ENCODE results near the gene TEX22.
"Not testable (repeated sequence)": the region's sequence is repeated elsewhere in the genome, so short reads cannot be mapped to it uniquely, and the experiment has no call there.

TEX22 gene

DNA sequence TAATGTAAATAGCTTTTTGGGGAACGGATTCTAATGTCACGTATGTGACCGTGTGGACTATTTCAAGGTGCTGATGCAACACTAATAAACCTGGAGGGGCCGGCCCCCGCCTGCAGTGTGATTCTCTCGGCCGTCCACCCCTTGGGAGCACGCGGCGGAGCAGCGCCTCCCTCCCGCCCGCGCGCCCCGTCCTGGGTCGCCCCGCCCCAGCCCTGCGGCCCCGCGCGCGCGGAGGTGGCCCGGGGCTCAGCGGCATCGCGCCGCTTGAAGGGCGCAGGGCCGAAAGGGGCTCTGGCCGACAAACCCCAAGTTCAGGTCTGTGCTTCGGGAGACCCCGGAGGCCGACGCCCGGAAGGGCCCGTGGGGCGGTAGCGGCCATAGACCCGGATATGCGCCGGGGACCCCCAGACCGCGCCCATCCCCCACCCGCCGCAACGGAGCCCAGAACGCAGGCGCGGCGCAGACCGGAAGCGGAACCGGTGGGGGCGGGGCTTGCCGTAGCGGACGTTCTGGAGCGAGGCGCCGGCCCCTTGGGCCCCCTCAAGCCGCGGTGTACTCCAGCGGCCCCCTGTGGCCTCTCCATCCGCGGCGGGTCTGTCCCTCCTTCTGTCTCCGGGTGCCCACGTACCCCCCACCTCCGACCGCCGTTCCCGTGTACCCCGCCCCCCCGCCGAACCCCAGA, at the start of gene TEX22:
TSS of gene TEX22 (plus strand) at position 495 of the 682 bp plus-strand sequence. CDS start 803 bp downstream, outside the sequence.
- no peak for DNase-seq

DNA sequence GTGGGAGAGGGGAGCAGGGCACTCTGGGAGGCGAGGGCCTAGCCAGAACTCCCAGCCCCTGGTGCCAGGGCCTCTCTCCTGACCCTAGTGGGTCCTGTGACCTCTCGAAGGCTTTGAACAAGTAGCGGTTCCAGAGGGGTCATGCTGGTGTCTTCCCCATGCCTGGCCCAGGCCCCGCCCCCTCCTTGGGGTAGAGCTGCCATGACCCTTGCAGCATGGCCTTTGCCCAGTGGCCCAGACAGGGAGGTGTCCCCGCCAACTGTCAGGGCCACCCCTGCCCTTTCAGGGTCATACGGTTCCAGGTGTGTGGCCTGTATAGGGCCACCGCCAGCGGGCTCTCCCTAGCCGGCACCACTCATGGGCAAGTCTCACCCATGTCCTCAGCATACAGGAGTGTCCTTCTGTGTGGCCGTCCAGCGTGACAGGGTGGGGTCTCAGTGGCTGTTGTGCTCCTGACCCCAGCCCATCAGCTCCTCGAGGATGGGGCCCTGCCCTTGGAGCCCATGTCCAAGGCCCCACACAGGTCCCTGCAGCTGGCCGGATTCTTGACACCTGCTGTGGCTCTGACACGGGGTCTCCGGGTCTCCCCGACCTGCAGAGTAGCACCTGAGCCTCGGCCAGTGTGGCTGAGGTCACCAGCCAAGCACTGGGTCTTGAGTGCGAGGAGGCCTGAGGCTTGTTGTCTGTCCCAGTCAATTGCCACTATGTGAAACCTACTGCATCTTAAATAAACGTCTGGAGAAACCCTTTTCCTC, 49.2 kb upstream of the TEX22 start:
- no peak for DNase-seq

- no peak for DNase-seq
Observed at GRCh38 chr14:105349992-105350391, 48.3 kb upstream of the TEX22 start.

- DNase-seq = no peak
Observed at GRCh38 chr14:105350450-105351244, 47.7 kb upstream of the TEX22 start.

DNA sequence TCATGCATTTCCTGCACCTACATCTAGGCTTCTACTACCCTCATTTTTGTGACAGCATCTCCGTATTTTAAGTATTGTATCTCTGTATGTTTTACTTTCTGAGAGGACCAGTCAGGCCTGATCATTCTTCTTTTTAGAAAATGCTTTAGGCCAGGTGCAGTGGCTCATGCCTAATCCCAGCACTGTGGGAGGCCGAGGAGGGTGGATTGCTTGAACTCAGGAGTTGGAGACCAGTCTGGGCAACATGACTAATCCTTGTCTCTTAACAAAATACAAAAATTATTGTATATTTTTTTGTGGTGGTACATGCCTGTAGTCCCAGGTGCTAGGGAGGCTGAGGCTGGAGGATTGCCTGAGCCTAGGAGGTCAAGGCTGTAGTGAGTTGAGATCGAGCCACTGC, 46.9 kb upstream of the TEX22 start:
- no peak for DNase-seq

DNA sequence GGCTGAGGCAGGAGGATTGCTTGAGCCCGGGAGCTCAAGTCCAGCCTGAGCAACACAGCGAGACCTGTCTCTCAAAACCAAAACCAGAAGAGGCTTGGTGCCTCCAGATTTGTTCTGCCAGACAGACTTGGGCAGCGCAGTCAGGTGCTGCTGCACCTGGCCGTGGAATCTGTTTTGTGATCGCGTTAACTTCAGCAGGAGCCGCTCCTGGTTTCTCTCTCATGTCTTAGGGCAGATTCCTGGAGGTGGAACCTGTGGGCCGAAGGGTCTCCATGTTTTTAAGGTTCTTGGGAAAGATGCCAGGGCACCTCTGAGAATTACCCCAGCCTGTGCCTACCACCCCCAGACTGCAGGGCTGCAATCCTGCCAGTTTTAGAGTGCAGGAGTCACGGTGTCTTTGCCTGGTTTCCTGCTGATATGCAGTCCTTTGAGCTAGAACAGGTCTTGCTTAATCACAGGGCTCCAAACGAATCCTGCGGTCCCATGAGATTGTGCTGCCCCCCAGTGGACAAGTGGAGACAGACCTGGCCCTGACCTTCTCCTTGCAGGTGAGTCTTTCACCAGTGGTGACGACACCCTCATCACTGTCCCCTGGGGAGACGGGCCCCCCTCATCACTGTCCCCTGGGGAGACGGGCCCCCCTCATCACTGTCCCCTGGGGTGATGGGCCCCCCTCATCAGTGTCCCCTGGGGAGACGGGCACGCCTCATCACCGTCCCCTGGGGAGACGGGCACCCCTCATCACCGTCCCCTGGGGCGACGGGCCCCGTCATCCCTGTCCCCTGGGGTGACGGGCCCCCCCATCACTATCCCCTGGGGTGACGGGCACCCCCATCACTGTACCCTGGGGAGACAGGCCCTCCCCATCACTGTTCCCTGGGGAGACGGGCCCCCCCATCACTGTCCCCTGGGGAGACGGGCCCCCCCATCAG, 46.2 kb upstream of the TEX22 start:
- DNase-seq = peak; percentile 94

DNA sequence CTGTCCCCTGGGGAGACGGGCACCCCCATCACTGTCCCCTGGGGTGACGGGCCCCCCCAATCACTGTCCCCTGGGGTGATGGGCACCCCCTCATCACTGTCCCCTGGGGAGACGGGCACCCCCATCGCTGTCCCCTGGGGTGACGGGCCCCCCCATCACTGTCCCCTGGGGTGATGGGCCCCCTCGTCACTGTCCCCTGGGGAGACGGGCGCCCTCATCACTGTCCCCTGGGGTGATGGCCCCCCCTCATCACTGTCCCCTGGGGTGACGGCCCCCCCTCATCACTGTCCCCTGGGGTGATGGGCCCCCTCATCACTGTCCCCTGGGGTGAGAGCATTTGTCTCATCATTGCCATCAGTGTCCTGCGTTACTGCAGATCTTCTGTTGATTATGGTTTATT, 45.2 kb upstream of the TEX22 start:
- DNase-seq = no peak

DNA sequence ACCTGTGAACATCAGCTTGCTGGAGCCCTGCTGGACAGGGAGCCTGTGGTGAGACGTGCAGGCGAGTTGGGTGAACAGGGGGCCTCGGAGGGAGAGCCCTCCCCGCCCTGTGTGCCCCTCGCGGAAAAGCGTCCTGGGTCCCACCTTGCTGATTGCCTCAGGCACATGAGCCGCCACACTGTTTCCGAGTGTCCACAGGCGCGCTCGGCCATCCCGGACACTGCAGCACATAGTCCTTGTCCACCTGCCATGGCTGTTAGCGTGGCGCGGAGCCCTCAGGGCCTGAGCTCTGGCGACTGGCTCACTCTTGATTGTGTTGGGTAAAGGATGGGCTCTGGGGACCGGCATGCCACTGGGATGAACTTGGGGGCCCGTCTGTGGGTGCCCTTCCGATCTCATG, 43.8 kb upstream of the TEX22 start:
- no peak for DNase-seq

GRCh38 chr14:105355049-105355575, 43.2 kb upstream of the TEX22 start:
- no peak for DNase-seq

- DNase-seq = no peak
Observed at GRCh38 chr14:105355850-105356604, 42.3 kb upstream of the TEX22 start.

DNA sequence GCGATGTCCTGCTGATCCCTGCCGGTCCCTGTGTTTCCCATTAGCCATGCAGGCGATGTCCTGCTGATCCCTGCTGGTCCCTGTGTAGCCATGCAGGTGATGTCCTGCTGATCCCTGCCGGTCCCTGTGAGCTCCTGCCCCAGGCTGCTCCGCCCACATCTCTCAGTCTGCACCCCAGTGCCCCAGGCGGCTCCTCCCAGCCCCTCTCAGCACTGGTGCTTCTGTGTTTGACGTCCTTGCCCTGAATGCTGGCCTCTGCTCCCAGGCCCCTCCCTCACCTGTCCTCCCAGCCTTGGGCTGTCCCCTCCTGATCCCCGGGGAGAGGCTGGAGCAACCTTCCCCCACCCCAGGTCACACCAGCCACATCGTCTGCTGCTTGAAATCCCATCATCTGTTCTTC, 41.4 kb upstream of the TEX22 start:
- DNase-seq = no peak

GRCh38 chr14:105357626-105358025, 40.7 kb upstream of the TEX22 start:
- DNase-seq = no peak

DNA sequence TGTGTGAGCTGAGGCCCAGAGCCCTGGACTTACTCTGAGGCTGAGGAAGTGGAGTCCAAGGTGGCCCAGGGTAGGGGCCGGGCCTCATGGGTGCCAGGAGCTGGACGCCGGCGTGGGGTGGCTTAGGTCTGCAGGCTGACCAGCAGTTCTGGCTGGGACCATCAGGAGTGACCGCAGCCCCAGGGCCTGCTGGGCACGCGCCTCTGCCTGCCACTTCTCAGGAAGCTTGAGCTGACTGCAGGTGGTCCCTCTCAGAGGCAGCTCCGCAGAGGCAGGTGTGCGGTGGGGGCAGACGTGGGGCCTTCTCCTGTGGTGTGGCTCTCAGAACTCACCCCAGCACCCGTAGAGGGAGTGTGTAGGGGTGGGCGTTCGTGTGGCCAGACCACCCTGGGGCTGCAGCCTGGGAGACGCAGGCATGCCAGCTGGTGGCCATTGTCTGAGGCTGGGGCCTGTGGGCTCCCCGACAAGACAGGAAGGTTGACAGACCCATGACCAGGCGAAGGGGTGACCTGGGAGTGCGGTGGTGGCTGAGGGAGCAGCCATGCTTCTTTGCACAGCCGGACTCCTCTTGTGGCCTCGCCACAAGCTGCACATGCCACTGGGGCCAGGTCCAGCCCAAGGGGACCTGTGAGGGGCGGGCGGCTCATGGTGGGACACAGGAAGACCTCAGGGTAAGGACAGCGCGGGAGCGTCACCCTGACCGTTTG, 40.0 kb upstream of the TEX22 start:
- no peak for DNase-seq

GRCh38 chr14:105358943-105359342, 39.4 kb upstream of the TEX22 start:
- no peak for DNase-seq

DNA sequence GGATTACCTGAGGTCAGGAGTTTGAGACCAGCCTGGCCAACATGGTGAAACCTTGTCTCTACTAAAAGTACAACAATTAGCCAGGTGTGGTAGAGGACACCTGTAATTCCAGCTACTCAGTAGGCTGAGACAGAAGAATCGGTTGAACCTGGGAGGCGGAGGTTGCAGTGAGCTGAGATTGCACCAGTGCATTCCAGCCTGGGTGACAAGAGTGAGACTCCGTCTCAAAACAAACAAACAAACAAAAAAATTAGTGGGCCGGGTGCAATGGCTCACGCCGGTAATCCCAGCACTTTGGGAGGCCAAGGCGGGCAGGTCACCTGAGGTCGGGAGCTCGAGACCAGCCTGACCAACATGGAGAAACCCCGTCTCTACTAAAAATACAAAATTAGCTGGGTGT, 36.9 kb upstream of the TEX22 start:
- DNase-seq = not testable (repeated sequence)

DNA sequence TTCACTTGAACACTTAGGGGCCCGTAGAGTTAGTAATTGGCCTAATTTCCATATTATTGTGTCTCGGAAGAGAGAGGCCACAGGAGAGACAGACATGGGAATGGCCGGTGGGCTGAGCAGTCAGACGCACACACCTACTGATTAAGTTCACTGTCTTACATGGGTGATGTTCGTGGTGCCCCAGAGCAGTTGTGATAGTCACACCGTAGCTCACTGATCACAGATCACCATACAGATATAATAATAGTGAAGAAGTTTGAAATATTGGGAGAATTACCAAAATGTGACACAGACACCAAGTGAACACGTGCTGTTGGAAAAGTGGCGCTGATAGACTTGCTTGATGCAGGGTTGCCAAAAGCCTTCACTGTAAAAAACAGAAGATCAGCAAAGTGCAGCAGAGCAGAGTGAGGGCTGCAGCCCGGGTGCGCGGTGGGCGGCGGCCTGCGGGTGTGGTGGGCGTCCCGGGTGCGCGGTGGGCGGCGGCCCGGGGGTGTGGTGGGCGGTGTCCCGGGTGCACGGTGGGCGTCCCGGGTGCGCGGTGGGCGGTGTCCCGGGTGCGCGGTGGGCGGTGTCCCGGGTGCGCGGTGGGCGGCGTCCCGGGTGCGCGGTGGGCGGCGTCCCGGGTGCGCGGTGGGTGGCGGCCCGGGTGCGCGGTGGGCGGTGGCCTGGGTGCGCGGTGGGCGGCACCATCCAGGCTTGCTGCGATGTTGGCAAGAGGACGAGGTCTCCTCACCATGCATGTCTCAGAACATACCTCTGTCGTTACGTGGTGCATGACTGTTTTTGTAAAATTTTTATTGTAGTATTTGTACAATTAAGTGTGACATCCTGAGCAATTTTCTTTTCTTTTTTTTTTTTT, 34.3 kb upstream of the TEX22 start:
- no peak for DNase-seq

GRCh38 chr14:105365101-105365500, 33.2 kb upstream of the TEX22 start:
- no peak for DNase-seq

- DNase-seq = no peak
Observed at GRCh38 chr14:105365681-105366080, 32.7 kb upstream of the TEX22 start.

GRCh38 chr14:105366386-105367074, 31.8 kb upstream of the TEX22 start:
- DNase-seq = no peak
